CD8-positive, alpha-beta memory T cell (primary cell): ENCODE data around the gene AMZ1. TPM values are rescaled to one million over a fixed set of nuclear protein-coding genes. Genes with fewer than 3 reads are reported as not detected.
A peak's percentile ranks its signal among the peaks of the same experiment; 100 is the strongest.

Experiments used
- CTCF ChIA-PET: fragments of 350-600 bp; sonication (Branson Sonifier 250); formaldehyde crosslinking; loops from one replicate; lab custom pipeline; 2021; ENCODE audit warnings: antibody characterized with exemption; lab: Charles Lee
- POLR2A ChIA-PET: fragments of 350-600 bp; sonication (Branson Sonifier 250); formaldehyde crosslinking; loops from one replicate; lab custom pipeline; 2021; ENCODE audit warnings: antibody characterized with exemption; lab: Charles Lee
- DNase-seq, 5 donors: peaks; one replicate each; pipeline versions ENCODE4 v3.0.0 to v3.0.0-alpha.2; 2020 to 2022; ENCODE audit warnings: mixed read lengths in 1 of 5
- H3K27ac ChIP-seq: one replicate; pipeline ENCODE4 v1.7.0; 2013; ENCODE audit warnings: low read depth, mild to moderate bottlenecking, low read length, moderate library complexity
- H3K27me3 ChIP-seq: 2 replicates; pipeline ENCODE4 v1.7.0; 2013; ENCODE audit warnings: low read length, mild to moderate bottlenecking; ENCODE audit not compliant: insufficient read depth, poor library complexity, severe bottlenecking
- H3K36me3 ChIP-seq: 2 replicates; pipeline ENCODE4 v1.7.0; 2013; ENCODE audit warnings: mild to moderate bottlenecking, low read length, moderate library complexity; ENCODE audit not compliant: insufficient read depth
- H3K4me1 ChIP-seq: 2 replicates; pipeline ENCODE4 v1.7.0; 2013; ENCODE audit warnings: mild to moderate bottlenecking, low read length, moderate library complexity; ENCODE audit not compliant: insufficient read depth
- H3K4me3 ChIP-seq: 2 replicates; pipeline ENCODE4 v1.7.0; 2013; ENCODE audit warnings: mild to moderate bottlenecking, low read length
- H3K9me3 ChIP-seq: 2 replicates; pipeline ENCODE4 v1.7.0; 2013; ENCODE audit warnings: mild to moderate bottlenecking, low read length
- H3K27ac Mint-ChIP-seq, 8 donors: one replicate each; pipeline ENCODE4 v1.8.0; 2020 to 2021; ENCODE audit warnings: mixed read lengths in 8 of 8, mild to moderate bottlenecking in 6 of 8, inconsistent platforms in 3 of 8, moderate library complexity in 3 of 8
- H3K27me3 Mint-ChIP-seq, 2 donors: one replicate each; pipeline ENCODE4 v1.8.0; 2020 to 2021; ENCODE audit warnings: mixed read lengths in 2 of 2, mild to moderate bottlenecking in 1 of 2, moderate library complexity in 1 of 2
- H3K36me3 Mint-ChIP-seq, 3 donors: one replicate each; pipeline ENCODE4 v1.8.0; 2020 to 2021; ENCODE audit warnings: mixed read lengths in 3 of 3, inconsistent platforms in 1 of 3, mild to moderate bottlenecking in 1 of 3
- H3K4me1 Mint-ChIP-seq, 3 donors: one replicate each; pipeline ENCODE4 v1.8.0; 2020 to 2021; ENCODE audit warnings: mixed read lengths in 3 of 3, inconsistent platforms in 1 of 3, mild to moderate bottlenecking in 1 of 3
- H3K4me3 Mint-ChIP-seq, 7 donors: one replicate each; pipeline ENCODE4 v1.8.0; 2020 to 2021; ENCODE audit warnings: mixed read lengths in 7 of 7, mild to moderate bottlenecking in 6 of 7, moderate library complexity in 4 of 7, inconsistent platforms in 2 of 7
- H3K9me3 Mint-ChIP-seq, 5 donors: one replicate each; pipeline ENCODE4 v1.8.0; 2020 to 2022; ENCODE audit warnings: mixed read lengths in 5 of 5, mild to moderate bottlenecking in 3 of 5, moderate library complexity in 2 of 5, inconsistent platforms in 1 of 5
- polyA plus RNA-seq: library from polyadenylated mRNA; unstranded; fragments of 300-500 nt; fragmentation: Illumina TruSeq; gene quantifications from one replicate; pipeline ENCODE4 v1.2.3, GENCODE V29; 2021
- total RNA-seq, 2 experiments: library from RNA; stranded (reverse); gene quantifications; one replicate each; pipeline ENCODE4 v1.2.3, GENCODE V29; 2021

The AMZ1 gene
- total and polyA plus RNA-seq, 3 experiments from 2014 or later, result 0.07 to 0.08 TPM; not detected in 1

DNA sequence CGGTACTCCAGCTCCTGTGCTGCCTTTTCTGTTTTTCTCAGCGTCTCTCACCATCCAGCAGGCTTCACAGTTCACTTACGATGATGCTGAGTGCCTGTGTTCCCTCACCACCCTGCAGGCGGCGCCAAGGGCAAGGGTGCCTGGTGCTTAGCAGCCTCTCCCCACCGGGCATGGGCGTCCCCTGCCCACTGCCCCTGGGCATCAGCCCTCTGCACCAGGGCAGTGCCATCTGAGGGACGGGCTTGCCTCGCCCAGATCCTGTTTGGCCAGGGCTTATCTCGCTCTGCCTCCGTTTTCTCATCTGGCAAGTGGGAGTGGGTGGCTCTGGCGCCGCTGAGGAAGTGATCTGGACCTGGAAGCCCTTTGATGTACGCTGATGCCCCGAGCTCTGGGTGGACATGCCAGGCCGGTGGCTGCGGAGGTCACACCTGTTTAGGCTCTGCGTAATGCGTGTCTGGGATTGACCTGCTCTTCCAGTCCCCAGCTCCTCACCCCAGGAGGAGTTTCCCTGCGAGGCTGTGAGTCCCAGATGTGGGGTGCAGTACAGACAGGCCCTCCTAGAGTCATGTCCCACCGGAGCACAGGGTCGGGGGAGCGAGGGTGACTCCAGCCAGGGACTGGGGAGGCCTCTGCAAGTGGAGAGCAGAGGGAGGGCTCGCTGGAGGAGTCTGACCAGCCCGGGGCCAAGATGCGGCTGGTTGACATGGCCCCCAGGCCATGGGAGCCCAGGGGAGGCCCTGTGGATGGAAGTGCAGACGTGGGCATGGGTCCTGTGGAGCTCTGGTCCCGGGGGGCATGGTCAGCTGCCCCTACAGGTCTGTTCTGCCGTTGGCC is 44.4 kb upstream of the AMZ1 start:
- Mint-ChIP-seq H3K4me3 (peak overlapping the region in 3 of 7 donors; percentile 15 to 51 (median 29)), H3K4me1 (peaks cover 14 to 24% (median 14%) of the 10 kb centered on the region in 3 donors), H3K9me3 (no peaks in the 10 kb centered on the region), H3K27me3 (no peaks in the 10 kb centered on the region), H3K27ac (no peak overlapping the region), H3K36me3 (no peaks in the 10 kb centered on the region)
- no peak for DNase-seq
- CTCF ChIA-PET, result interaction anchor here (0.9 to 3.7 kb wide), 4 partner anchors 11 to 75 kb away, joined by 3 to 19 read pairs (median 5); no protein-coding TSS in a partner anchor
- Histone ChIP-seq H3K4me3 (no peak overlapping the region), H3K36me3 (no peaks in the 10 kb centered on the region), H3K27ac (no peak overlapping the region), H3K9me3 (no peaks in the 10 kb centered on the region), H3K4me1 (peaks cover 15% of the 10 kb centered on the region), H3K27me3 (no peaks in the 10 kb centered on the region)
- POLR2A ChIA-PET, result interaction anchor here (2.2 kb wide), 1 partner anchor 12 kb away, joined by 10 read pairs; the partner anchor contains the start of gene TTYH3

DNA sequence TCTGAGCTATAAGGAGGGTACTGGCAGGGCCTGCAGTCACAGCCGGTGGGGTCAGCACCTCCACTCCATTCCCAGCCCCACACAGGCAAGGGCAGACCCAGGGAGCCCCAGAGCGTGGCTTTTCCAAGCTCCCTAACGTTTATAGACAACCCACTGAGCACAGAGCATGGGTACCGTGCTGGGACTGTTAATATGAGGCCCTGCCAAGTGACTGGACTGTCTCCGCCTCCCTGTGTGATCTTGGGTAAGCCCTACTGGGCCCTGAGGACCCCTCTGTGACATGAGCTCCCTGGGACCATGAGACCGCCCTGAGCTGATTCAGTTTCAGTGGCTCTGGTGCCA is 43.8 kb upstream of the AMZ1 start:
- H3K9me3 ChIP-seq, result no peaks in the 10 kb centered on the region
- Mint-ChIP-seq H3K4me1 (peaks cover 14 to 24% (median 14%) of the 10 kb centered on the region in 3 donors), H3K4me3 (peak overlapping the region in 3 of 7 donors; percentile 23 to 31 (median 27)), H3K36me3 (no peaks in the 10 kb centered on the region), H3K27ac (peak overlapping the region in 2 of 8 donors; percentile 39 to 82), H3K9me3 (no peaks in the 10 kb centered on the region), H3K27me3 (no peaks in the 10 kb centered on the region)
- DNase-seq, result no peak
- peaks cover 15% of the 10 kb centered on the region for H3K4me1 ChIP-seq
- ChIA-PET POLR2A (interaction anchor here (2.2 kb wide), 1 partner anchor 13 kb away, joined by 10 read pairs; the partner anchor contains the start of gene TTYH3), CTCF (interaction anchor here (1.8 to 3.7 kb wide), 3 partner anchors 27 to 75 kb away, joined by 4 to 19 read pairs (median 6); no protein-coding TSS in a partner anchor)
- H3K4me3 ChIP-seq, result no peak overlapping the region
- H3K36me3 ChIP-seq, result no peaks in the 10 kb centered on the region
- no peak overlapping the region for H3K27ac ChIP-seq
- no peaks in the 10 kb centered on the region for H3K27me3 ChIP-seq

DNA sequence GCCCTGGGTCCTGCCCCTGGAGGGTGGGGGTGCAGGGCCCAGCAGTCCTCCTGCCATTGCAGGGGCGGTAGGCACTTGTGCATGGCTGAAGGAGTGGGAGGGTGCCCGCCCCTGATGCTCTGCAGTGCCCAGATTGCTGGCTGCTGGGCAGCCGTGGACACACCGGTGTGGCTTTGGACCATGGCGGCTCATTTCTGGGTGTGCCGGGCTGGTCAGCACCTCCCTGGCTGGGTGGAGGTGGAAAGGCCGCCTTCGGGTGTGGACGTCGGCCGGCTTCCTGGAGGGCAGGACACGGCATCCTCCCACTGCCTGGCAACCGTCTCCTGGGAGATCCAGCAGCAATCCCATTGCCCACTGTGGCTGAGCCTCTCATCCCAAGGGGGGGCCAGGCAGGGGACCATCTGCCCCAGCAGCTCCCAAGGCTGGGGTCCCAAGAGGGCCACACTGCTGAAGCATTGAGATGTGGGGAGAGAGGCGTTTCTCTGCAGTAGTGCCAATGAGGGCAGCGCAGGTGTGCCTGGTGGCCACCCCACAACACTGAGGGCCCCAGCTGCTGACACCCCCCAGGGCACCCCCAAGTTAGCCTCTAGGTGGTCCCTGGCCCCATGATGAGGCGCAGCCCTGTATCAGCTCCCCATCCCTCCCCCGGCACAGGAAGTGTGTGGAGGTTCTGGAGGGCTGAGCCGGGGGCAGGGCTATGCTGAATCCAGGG is 43.3 kb upstream of the AMZ1 start:
- ChIA-PET POLR2A (interaction anchor here (2.2 kb wide), 1 partner anchor 13 kb away, joined by 10 read pairs; the partner anchor contains the start of gene TTYH3), CTCF (interaction anchor here (1.2 to 3.7 kb wide), 4 partner anchors 9 to 74 kb away, joined by 3 to 19 read pairs (median 5); no protein-coding TSS in a partner anchor)
- H3K27me3 ChIP-seq, result no peaks in the 10 kb centered on the region
- peak overlapping the region in 7 of 8 donors; percentile 74 to 84 (median 82) for H3K27ac Mint-ChIP-seq
- H3K4me3 Mint-ChIP-seq, result peak overlapping the region in 6 of 7 donors; percentile 79 to 89 (median 84)
- no peaks in the 10 kb centered on the region for H3K9me3 ChIP-seq
- DNase-seq, result no peak
- H3K4me1 ChIP-seq, result peaks cover 15% of the 10 kb centered on the region
- no peaks in the 10 kb centered on the region for H3K36me3 Mint-ChIP-seq
- no peaks in the 10 kb centered on the region for H3K27me3 Mint-ChIP-seq
- no peaks in the 10 kb centered on the region for H3K36me3 ChIP-seq
- no peaks in the 10 kb centered on the region for H3K9me3 Mint-ChIP-seq
- peak overlapping the region; percentile 53 for H3K4me3 ChIP-seq
- peaks cover 14 to 24% (median 14%) of the 10 kb centered on the region in 3 donors for H3K4me1 Mint-ChIP-seq
- H3K27ac ChIP-seq, result no peak overlapping the region

DNA sequence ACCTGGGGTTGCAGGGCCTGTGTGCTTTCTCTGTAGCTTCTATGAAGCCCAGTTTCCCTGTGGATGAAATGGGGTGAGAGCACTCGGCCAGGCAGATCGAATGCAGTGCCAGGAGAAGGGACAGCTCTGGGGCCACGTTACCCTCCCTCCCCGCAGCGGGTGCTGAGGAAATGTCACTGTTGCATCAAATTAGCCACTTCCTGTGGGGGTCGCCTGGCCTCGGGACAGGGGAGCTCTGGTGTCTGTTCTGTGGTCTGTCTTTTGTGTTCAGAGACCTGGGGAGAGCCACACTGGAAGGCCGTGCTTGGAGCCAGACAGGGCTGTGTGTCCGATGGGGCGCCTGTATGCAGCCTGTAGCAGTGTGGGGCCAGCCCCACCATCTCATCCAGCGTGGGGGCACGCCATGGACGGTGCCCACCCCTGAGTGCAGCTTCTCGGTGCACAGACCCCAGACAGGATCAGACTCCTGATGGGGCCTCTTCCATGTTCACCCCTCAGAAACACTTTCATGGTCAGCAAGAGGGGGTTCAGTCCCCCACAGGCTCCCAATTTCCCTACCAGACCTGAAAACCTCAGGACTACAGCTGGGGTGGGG is 42.6 kb upstream of the AMZ1 start:
- Mint-ChIP-seq H3K36me3 (no peaks in the 10 kb centered on the region), H3K27ac (peak overlapping the region; percentile 74 to 91 (median 82)), H3K9me3 (no peaks in the 10 kb centered on the region), H3K4me1 (peaks cover 14 to 24% (median 14%) of the 10 kb centered on the region in 3 donors), H3K4me3 (peak overlapping the region in 6 of 7 donors; percentile 79 to 89 (median 84)), H3K27me3 (peaks cover 0 to 2% of the 10 kb centered on the region in 2 donors)
- DNase-seq, result peak; percentile 18 to 68 (median 49)
- H3K27ac ChIP-seq, result no peak overlapping the region
- peaks cover 15% of the 10 kb centered on the region for H3K4me1 ChIP-seq
- POLR2A ChIA-PET, result interaction anchor here (0.5 to 2.2 kb wide), 2 partner anchors 14 to 187 kb away, joined by 7 to 10 read pairs; partner anchors contain the start of gene TTYH3
- CTCF ChIA-PET, result interaction anchor here (1.2 to 3.7 kb wide), 4 partner anchors 9 to 74 kb away, joined by 3 to 19 read pairs (median 5); no protein-coding TSS in a partner anchor
- H3K36me3 ChIP-seq, result no peaks in the 10 kb centered on the region
- H3K4me3 ChIP-seq, result peak overlapping the region; percentile 53
- no peaks in the 10 kb centered on the region for H3K9me3 ChIP-seq
- no peaks in the 10 kb centered on the region for H3K27me3 ChIP-seq

DNA sequence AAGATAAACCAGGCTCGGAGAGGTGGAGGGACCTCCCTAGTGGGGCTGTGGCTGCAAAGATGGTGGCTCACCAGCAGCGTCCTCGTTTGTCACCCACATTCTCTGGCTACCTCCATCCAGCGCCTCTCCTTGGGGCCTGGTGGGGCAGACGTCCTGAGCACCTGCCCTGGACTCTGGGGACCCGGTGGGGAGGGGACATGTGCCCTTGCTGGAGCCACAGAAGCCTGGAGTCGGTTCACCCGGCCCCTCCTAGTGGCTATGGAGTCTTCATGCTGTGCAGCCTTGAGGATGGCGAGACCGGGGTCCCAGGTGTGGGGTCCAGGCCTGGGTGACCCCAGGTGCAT is 41.7 kb upstream of the AMZ1 start:
- H3K4me3 Mint-ChIP-seq, result no peak overlapping the region
- Histone ChIP-seq H3K9me3 (no peaks in the 10 kb centered on the region), H3K27me3 (no peaks in the 10 kb centered on the region), H3K36me3 (no peaks in the 10 kb centered on the region), H3K4me3 (no peak overlapping the region), H3K27ac (no peak overlapping the region), H3K4me1 (peaks cover 15% of the 10 kb centered on the region)
- peaks cover 14 to 24% (median 14%) of the 10 kb centered on the region in 3 donors for H3K4me1 Mint-ChIP-seq
- CTCF ChIA-PET, result no interaction called here
- H3K27me3 Mint-ChIP-seq, result peaks cover 0 to 2% of the 10 kb centered on the region in 2 donors
- POLR2A ChIA-PET, result no interaction called here
- no peak for DNase-seq
- H3K36me3 Mint-ChIP-seq, result peaks cover 0 to 3% (median 0%) of the 10 kb centered on the region in 3 donors
- H3K27ac Mint-ChIP-seq, result no peak overlapping the region
- no peaks in the 10 kb centered on the region for H3K9me3 Mint-ChIP-seq

DNA sequence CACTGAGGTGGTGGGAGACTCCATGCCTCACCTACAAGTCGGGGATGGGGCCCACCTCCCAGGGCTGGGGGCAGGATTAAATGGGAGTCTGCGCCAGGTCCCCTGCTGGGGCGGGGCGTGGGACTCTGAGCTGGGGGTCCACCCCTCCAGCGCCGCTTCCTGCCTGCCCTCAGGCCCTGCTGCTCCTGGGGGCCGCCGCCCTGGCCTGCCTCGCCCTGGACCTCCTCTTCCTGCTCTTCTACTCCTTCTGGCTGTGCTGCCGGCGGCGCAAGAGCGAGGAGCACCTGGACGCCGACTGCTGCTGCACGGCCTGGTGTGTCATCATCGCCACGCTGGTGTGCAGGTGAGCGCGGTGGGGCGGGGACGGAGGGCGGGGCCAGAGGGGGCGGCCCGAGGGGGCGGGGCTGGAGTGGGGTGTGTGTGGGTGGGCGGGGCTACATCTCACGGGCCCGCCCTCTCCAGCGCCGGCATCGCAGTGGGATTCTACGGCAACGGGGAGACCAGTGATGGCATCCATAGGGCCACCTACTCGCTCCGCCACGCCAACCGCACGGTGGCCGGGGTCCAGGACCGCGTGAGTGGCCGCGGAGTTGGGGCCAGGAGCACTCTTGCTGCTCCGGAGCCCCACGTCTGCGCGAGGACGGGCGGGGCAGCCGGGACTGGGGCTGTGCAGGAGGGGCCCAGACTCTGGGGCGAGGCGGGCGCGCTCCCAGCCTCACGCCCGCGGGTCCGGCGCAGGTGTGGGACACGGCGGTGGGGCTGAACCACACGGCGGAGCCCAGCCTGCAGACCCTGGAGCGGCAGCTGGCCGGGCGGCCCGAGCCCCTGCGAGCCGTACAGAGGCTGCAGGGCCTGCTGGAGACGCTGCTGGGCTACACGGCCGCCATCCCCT is 41.1 kb upstream of the AMZ1 start:
- no peak for DNase-seq
- ChIA-PET CTCF (no interaction called here), POLR2A (no interaction called here)
- no peak overlapping the region for H3K4me3 Mint-ChIP-seq
- Histone ChIP-seq H3K4me3 (no peak overlapping the region), H3K36me3 (no peaks in the 10 kb centered on the region), H3K27ac (no peak overlapping the region), H3K9me3 (no peaks in the 10 kb centered on the region), H3K4me1 (peaks cover 15% of the 10 kb centered on the region), H3K27me3 (no peaks in the 10 kb centered on the region)
- H3K36me3 Mint-ChIP-seq, result peaks cover 0 to 3% (median 0%) of the 10 kb centered on the region in 3 donors
- H3K9me3 Mint-ChIP-seq, result no peaks in the 10 kb centered on the region
- peak overlapping the region in 1 of 8 donors; percentile 54 for H3K27ac Mint-ChIP-seq
- H3K27me3 Mint-ChIP-seq, result peaks cover 0 to 2% of the 10 kb centered on the region in 2 donors
- H3K4me1 Mint-ChIP-seq, result peaks cover 14 to 24% (median 14%) of the 10 kb centered on the region in 3 donors
